NCI-H1417 (cell line): Measurements from ENCODE around the gene SEPTIN6.

Experiments
- DNase-seq, 3 experiments: peaks; one replicate each; lab custom pipeline; 2025; lab: John Stamatoyannopoulos, UW

The SEPTIN6 gene

GRCh38 chrX:119693040-119693995, at the start of gene SEPTIN6:
Gene SEPTIN6 (minus strand): TSS chrX:119693168. CDS start chrX:119693105, 63 bp downstream.
- DNase-seq, result peak; percentile 55 to 76 (median 63)

DNA sequence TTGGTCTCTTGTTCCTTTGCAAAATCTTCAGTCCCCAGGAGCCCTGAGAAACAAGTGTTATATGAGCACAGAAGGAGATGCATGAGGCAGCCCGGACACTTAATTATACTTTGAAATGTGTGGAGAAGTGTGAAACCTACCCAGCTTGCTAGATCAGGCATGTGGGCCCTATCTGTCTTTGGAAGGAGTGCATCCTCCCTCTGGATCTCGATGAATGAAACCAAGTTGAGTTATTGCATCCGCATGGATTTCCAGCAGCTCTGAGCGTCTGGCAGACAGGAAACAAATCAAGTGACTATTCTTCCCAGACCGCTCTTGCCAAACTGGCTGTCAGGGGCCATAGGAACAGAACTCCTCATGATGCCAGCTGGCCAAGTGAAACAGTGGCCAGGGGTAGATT, 45.8 kb upstream of the SEPTIN6 start:
- no peak for DNase-seq

DNA sequence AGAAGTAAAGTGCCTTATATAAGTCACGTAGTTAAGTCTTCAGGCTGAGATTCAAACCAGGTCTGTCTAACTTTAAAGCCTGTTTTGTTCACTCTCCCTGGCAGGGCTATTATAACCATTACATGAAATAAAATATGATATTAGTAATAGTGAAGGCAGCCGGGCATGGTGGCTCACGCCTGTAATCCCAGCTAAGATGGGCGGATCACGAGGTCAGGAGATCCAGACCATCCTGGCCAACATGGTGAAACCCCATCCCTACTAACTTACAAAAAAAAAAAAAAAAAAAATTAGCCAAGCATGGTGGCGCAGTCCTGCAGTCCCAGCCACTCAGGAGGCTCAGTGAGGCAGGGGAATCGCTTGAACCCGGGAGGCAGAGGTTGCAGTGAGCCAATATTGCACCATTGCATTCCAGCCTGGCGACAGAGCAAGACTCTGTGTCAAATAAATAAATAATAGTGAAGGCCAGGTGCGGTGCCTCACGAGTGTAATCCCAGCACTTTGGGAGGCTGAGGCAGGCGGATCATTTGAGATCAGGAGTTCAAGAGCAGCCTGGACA, 43.3 kb upstream of the SEPTIN6 start:
- DNase-seq, result no peak

DNA sequence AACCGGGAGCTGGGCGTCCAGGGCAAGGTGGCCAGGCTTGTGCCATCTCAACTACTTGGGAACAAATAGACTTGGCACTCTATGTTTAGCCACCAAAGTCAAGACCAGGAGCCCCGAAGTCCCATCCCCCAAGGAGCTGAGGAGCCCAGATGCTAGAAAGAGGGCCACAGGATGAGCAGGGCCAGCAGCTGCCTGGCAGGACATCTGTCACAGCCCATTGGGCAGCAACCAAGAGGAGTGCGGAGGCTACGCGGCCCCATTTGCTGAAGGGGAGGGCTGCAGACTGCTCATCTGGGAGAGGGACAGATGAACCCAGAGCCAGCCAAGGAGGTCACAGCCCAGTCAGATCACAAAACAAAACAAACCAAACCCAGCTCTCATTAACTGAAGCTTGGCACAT, 42.5 kb upstream of the SEPTIN6 start:
- DNase-seq, result no peak

GRCh38 chrX:119734897-119735339, 42.0 kb upstream of the SEPTIN6 start:
- DNase-seq, result peak in 2 of 3 experiments; percentile 71 to 81

- DNase-seq, result peak; percentile 31 to 70 (median 48)
Measured at GRCh38 chrX:119729408-119730201, 36.6 kb upstream of the SEPTIN6 start.

- DNase-seq, result no peak
Measured at GRCh38 chrX:119728487-119728886, 35.5 kb upstream of the SEPTIN6 start.

- peak in 1 of 3 experiments; percentile 21 for DNase-seq
Measured at GRCh38 chrX:119726900-119727555, 34.1 kb upstream of the SEPTIN6 start.

DNA sequence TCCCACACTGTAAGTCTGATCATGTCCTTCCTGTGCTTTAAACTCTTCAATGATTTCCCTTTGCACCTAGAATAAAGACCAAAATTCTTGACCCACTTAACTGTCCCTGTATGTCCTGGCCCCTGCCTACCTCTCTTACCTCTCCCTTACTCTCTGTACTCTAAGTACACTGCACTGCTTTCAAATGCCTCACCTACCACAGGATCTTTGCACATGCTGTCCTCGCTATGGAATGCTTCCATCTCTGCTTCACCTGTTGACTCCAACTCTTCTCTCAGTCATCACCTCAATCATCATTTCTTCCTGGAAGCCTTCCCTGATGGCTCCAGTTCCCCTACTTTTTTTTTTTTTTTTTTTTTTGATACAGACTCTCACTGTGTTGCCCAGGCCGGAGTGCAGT, 29.0 kb upstream of the SEPTIN6 start:
- no peak for DNase-seq

DNA sequence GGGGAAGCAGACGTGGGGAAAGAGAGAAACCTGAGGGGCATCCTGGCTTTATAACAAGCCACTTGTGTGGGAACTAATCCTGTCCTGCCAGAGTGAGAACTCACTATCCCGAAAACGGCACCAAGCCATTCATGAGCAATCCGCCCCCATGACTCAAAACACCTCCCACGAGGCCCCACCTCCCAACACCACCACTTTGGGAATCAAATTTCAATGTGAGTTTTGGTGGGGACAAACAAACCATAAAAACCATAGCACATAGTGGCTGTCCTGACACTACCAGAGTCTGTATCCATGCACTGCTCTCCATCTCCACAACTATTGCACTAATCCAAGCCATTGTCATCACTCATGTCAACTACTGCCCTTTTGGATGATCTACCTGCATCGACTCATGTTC, 28.5 kb upstream of the SEPTIN6 start:
- no peak for DNase-seq

- no peak for DNase-seq
Measured at GRCh38 chrX:119709630-119710029, 16.7 kb upstream of the SEPTIN6 start.

GRCh38 chrX:119708936-119709335, 16.0 kb upstream of the SEPTIN6 start:
- DNase-seq, result no peak

DNA sequence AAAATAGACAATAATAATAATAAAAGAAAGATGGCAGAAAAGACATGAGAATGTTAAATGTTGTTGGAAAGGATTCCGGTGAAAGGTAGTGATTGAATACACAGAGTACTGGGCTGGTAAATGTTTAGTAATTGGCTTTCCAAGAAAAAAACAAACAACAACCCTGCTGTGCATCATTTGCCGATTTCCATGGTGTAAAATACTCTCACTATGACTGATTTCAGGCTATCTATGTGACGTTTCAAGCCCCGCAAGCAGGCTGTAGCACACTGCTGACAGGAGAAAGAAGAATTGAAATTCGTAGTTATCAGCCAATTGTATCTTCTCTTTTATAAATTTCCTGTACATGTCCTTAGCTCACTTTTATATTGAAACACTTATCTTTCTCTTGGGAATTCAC, 13.6 kb upstream of the SEPTIN6 start:
- no peak for DNase-seq

GRCh38 chrX:119698845-119699244, 5.9 kb upstream of the SEPTIN6 start:
- peak in 1 of 3 experiments; percentile 47 for DNase-seq

DNA sequence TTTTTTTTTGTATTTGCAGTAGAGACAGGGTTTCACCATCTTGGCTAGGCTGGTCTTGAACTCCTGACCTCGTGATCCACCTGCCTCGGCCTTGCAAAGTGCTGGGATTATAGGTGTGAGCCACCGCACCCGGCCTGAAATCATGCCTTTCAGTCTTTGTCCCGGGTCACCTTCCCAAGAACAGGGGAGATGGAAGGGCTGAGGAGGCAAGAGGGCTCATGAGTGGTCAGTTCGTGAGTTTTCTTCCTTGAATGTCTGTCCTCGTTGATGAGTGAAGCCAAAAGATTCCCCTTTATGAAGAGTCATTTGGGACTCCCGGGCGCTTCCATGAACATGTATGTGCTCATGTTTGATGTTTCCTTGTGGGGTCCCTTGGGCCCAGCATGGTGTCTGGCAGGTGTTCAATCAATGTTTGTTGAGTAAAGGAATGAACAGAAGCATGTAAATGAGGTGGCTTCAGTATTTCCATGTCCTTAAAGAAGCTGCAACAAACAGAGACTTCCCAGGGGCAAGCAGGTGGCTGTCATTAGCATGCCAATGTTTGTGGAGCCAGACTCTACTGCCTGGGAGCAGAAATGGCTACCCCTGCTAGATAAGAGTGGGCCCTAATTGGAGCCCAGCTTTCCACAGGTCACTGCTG, 3.4 kb upstream of the SEPTIN6 start:
- DNase-seq, result no peak

- DNase-seq, result no peak
Measured at GRCh38 chrX:119695535-119696050, 2.6 kb upstream of the SEPTIN6 start.

DNA sequence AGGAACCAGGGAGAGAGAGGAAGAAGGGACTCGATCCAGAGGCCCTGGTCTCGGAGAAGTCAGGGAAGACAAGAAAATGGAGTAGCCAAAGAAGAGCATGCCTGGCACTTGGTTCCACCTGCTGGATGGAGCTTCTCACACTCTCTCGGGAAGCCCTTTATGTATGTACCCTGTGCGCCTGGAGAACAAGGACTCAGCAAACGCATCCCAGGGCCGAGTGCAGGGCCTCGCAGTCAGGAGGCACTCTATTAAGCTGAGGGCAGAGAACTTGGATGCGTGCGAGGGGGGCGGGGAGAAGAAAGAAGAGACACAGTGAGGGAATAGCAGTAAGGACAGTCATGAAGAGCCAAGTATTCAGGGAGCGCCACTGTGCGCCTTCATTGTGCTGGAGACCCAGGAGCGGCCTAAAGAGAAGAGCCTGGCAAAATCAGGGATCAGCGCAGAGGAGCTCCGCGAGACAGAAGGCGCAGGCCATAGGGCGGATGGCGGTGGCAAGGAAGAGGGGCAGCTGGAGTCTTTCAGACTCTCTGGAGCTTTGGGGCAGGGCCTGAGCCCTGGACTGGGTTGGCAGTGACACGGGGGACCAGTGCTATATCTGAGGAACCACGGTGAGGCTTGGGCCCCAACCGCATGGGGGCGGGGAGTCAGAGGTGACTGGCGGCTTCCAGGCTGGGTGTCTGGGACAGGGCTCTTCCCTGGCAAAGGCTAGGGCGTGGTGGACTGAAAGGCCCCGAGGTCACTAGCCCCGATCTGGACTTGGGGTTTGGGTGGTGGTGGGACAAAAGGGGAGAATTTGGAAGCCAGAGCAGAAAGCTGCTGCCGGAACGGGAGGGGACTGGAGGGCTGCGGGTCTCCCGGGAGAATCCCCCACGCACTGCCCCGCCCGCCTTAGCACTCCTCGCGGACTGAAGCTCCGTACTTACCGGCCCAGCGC, 1.9 kb upstream of the SEPTIN6 start:
- DNase-seq, result peak in 1 of 3 experiments; percentile 3

- DNase-seq, result no peak
Measured at GRCh38 chrX:119693996-119694451, 1.1 kb upstream of the SEPTIN6 start.

DNA sequence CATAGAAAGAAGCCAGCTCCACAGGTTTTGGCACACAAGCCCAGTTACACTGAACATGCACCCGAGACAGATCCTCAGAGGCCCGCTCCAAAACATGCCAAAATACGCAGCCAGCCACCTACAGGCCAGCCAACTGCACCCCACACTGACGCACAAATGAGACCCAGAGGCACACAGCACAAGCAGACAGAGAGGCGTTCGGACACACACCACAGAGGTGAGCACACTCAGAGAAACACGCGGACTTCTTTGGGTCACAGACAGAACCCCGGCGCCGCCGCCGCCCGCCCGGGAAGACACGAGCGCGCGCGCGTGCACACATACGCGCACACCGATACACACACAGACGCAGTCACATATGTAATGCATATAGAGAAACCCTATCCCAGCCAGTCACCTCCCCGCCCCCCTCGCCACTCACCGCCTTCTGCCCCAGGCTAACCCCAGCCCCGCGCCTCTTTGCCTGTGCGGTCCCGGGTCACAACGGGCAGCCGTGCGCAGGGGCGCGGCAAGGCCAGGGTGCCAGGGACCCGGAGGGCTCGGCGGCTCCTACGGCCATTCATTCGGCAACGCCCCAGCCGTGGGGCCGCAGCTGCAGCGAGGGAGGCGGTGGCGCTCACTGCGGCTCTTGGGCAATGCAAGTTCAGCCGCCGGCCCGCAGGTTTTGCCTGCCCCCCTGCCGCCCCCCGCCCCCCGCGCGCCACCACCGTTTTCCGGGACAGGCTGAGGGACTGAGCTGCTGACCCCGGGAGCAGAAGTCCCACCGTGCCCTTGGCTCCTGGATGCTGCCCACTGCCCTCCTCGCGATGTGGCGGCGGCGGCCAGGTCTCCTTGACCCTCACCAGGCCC, 553 bp downstream of the SEPTIN6 start:
- peak in 2 of 3 experiments; percentile 57 to 58 for DNase-seq
